ENCODE data around the gene CUZD1. TPM values are rescaled to one million over a fixed set of nuclear protein-coding genes. Genes with fewer than 3 reads are reported as not detected.

CUZD1 gene
- polyA plus RNA-seq, 1 donor: 0.90 TPM

DNA sequence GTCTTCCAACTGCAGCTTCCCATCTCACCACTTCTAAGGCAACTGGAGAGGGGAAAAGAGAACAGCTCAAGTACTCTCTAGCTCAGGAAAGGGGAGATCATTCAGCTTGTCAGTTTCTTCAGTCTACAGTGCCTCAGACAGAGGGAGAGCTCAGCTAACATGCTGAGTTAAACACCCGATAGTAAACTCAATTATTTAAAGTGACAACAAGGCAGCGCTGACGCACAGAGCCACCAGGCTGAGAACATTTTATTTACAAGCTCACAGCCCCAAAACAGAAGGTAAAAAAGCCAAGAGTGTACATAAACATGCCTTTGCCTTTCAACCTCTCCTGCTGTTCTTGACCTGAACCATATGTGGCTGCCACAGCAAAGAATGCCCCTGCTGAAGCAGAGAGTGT is 10.1 kb upstream of the CUZD1 start:
- no peak overlapping the region for H3K27ac ChIP-seq (ENCODE audit: low read length)
- no CpG with 5 or more reads among the region's 3 CpGs for WGBS (ENCODE audit: insufficient coverage, low lambda C conversion rate)
- no peak for DNase-seq

DNA sequence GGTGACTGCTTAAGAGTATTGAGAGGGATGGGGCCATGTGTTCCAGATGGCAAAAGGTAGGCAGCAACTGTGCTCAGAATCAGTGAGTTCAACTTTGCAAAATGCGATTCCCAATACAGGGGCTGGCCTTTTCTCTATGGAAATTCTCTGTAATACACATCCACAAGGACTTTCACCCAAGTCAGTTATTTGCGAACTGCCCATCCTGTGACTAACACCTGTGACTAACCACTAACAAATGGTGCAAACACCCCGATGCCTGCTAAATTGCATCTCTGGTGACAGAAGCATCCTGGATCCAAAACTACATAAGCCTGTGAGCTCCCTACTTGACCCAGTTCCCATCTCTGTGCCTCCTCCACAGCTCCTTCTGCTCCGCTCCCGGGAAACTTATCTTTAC is 9.0 kb upstream of the CUZD1 start:
- DNase-seq: no peak
- peaks cover 3% of the 10 kb centered on the region for H3K36me3 ChIP-seq (ENCODE audit: control insufficient read depth, insufficient read depth, low read length)
- no peaks in the 10 kb centered on the region for H3K27me3 ChIP-seq (ENCODE audit: control insufficient read depth, insufficient read depth, low read length)
- H3K4me3 ChIP-seq (ENCODE audit: low read length): no peak overlapping the region
- no peaks in the 10 kb centered on the region for H3K9me3 ChIP-seq (ENCODE audit: control insufficient read depth, low read depth, low read length)
- no peaks in the 10 kb centered on the region for H3K4me1 ChIP-seq (ENCODE audit: control insufficient read depth, insufficient read depth, low read length)
- WGBS (ENCODE audit: insufficient coverage, low lambda C conversion rate): no CpG with 5 or more reads among the region's 5 CpGs
- H3K27ac ChIP-seq (ENCODE audit: low read length): no peak overlapping the region

More for the DNA sequence above, 10.1 kb upstream of the CUZD1 start:
- Histone ChIP-seq H3K36me3 (ENCODE audit: control insufficient read depth, insufficient read depth, low read length) (peaks cover 3% of the 10 kb centered on the region), H3K4me1 (ENCODE audit: control insufficient read depth, insufficient read depth, low read length) (no peaks in the 10 kb centered on the region), H3K4me3 (ENCODE audit: low read length) (no peak overlapping the region), H3K9me3 (ENCODE audit: control insufficient read depth, low read depth, low read length) (no peaks in the 10 kb centered on the region), H3K27me3 (ENCODE audit: control insufficient read depth, insufficient read depth, low read length) (no peaks in the 10 kb centered on the region)

DNA sequence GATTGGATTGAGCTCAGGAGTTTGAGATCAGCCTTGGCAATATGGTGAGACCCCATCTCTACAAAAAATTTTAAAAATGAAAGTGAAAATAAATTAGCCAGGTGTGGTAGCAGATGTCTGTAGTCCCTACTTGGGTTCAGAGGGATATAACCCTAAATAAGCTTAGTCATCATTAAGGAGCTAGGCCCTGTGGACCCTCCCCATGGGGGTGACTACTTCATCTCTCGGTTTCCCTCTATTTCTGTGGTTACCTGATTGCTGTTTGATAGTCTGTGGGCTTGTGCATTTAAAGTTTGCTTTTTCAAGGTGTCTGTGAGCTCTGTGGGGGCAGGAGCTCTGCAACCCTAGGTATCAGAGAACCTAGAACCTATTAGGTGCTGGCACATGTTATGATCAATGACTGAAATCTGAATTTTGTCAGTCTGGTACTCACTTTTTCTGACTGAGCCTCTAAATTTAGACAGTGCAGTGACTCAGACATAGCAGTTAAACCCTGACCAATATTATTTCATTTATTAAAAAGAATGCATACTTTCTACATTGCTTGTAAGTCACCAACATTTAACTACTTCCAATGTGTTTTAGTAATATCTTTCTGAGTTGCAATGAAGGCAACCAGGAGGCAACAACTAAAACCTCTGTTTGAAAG is 8.1 kb upstream of the CUZD1 start:
- no peak for DNase-seq
- Histone ChIP-seq H3K4me1 (ENCODE audit: control insufficient read depth, insufficient read depth, low read length) (no peaks in the 10 kb centered on the region), H3K9me3 (ENCODE audit: control insufficient read depth, low read depth, low read length) (no peaks in the 10 kb centered on the region), H3K27me3 (ENCODE audit: control insufficient read depth, insufficient read depth, low read length) (no peaks in the 10 kb centered on the region), H3K36me3 (ENCODE audit: control insufficient read depth, insufficient read depth, low read length) (peaks cover 3% of the 10 kb centered on the region), H3K27ac (ENCODE audit: low read length) (no peak overlapping the region), H3K4me3 (ENCODE audit: low read length) (no peak overlapping the region)
- no CpG with 5 or more reads among the region's 1 CpG for WGBS (ENCODE audit: insufficient coverage, low lambda C conversion rate)

DNA sequence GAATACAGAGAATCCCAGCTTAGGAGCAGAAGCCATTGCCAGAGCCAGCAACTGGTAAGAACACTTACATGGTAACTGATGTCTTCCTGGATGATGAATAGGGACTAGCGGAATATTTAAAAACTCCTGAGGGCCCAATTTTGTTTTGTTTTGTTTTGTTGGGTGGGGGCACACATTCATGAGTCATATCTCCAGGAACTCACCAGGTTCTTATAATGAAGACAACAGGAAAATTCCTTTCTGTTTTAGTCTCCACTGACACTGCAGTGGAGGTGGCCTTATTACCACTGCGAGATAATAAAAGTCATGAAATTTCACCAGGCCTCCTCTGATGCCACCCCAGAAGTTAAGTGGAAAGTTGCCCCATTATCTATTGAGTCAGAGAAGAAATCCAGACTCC is 6.6 kb upstream of the CUZD1 start:
- no peak overlapping the region for H3K27ac ChIP-seq (ENCODE audit: low read length)
- H3K4me1 ChIP-seq (ENCODE audit: control insufficient read depth, insufficient read depth, low read length): no peaks in the 10 kb centered on the region
- no peak overlapping the region for H3K4me3 ChIP-seq (ENCODE audit: low read length)

DNA sequence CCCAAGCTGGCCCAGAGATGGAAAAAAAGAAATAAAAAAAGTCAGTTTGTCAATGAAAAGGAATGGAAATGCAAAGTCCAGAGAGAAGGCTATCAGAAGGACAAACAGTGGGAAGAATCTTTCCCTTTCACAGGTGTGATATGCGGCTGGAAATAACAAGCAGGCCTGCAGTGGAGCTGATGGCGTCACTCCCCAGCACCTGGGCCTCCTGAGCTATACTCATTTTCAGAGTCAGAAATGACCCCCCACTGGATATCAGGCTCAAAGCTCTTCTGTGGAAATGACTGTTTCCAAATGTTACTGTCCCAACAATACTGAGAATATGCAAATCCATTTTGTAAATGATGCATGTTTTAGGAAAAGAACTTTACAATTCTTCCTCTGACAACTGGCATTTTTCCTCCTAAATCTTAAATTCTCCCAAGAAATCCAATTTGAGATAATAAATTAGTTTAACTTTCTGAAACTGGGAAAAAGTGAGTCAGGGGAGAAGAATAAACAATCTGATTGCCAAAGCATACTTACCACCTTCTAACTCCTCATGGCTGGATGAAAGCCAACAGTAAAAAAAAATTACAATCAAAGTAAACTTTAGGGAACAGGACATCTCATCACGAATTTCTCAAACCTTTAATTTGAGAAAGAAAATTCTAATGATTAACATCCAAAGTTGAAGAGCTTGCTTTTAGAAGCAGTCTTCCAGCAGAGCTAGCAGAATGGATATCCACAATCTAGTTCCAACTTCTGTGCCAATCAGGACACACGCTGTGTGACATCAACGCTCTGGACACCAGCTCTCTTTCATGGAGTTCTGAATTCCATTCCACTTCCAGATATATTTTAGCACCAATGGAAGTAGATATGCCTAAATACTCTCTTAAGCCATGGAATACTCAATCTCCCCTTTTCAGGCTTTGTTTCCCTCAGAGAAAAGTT is 5.3 kb upstream of the CUZD1 start:
- Histone ChIP-seq H3K4me3 (ENCODE audit: low read length) (no peak overlapping the region), H3K27ac (ENCODE audit: low read length) (no peak overlapping the region)
- WGBS (ENCODE audit: insufficient coverage, low lambda C conversion rate): 40% methylated on average over 1 of the region's 5 CpGs

More for the DNA sequence above, 6.6 kb upstream of the CUZD1 start:
- peaks cover 3% of the 10 kb centered on the region for H3K36me3 ChIP-seq (ENCODE audit: control insufficient read depth, insufficient read depth, low read length)
- no peak for DNase-seq
- no CpG with 5 or more reads among the region's 2 CpGs for WGBS (ENCODE audit: insufficient coverage, low lambda C conversion rate)
- no peaks in the 10 kb centered on the region for H3K27me3 ChIP-seq (ENCODE audit: control insufficient read depth, insufficient read depth, low read length)
- no peaks in the 10 kb centered on the region for H3K9me3 ChIP-seq (ENCODE audit: control insufficient read depth, low read depth, low read length)

DNA sequence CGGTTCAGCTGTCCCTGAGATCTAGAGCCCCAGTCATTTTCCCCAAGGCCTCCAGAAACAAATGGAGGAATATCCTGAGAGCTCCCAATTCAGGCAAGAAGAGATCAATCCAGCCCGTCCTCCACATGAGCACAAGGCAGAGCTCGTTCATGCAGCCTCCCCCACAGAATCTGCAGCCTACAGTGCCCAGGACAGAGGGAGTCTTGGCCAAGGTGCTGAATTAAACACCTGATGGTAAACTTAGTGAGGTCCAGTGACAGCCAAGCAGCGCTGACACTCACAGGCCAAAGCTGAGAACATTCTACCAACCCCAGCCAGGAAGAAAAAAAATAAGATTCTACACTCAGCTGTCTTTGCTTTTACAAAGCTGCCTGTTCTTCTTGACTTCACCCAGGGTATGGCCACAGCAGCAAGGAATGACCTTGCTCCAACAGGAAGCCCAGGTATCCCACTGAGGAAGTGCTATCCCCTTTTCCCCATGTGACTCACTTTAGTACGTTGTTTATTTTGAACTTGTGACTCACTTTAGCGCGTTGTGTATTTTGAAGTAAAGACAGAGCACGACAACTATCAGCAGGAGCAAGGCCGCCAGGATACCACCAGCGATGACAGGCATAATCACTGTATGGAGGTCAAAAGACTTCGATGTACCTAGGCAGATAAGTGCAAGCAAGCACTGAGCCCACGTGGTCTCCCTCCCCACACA is 4.4 kb upstream of the CUZD1 start:
- H3K36me3 ChIP-seq (ENCODE audit: control insufficient read depth, insufficient read depth, low read length): peaks cover 3% of the 10 kb centered on the region
- H3K27ac ChIP-seq (ENCODE audit: low read length): no peak overlapping the region

More for the DNA sequence above, 5.3 kb upstream of the CUZD1 start:
- DNase-seq: no peak
- H3K27me3 ChIP-seq (ENCODE audit: control insufficient read depth, insufficient read depth, low read length): no peaks in the 10 kb centered on the region
- H3K36me3 ChIP-seq (ENCODE audit: control insufficient read depth, insufficient read depth, low read length): peaks cover 3% of the 10 kb centered on the region
- H3K9me3 ChIP-seq (ENCODE audit: control insufficient read depth, low read depth, low read length): no peaks in the 10 kb centered on the region
- H3K4me1 ChIP-seq (ENCODE audit: control insufficient read depth, insufficient read depth, low read length): no peaks in the 10 kb centered on the region

DNA sequence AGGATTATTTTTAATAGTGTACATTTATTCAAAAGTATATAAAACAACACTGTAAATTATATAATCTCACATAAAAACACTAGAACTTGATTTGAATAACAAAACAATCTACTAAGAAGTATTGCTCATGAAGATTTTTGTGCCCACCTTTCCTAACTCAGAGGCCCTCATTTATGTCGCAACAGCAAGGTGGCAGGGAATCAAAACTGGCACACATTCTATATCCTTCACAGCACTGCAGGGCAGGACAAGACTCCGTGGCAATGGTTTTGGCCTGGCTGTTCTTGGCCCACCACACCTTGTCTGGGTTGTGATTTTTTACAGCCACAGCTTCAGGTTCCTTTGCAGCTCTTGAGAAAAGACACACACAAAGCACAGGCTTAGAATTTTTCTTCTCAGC is 3.4 kb upstream of the CUZD1 start:
- WGBS (ENCODE audit: insufficient coverage, low lambda C conversion rate): no CpG with 5 or more reads among the region's 2 CpGs
- no peak overlapping the region for H3K4me3 ChIP-seq (ENCODE audit: low read length)
- no peaks in the 10 kb centered on the region for H3K27me3 ChIP-seq (ENCODE audit: control insufficient read depth, insufficient read depth, low read length)
- no peak overlapping the region for H3K27ac ChIP-seq (ENCODE audit: low read length)
- H3K36me3 ChIP-seq (ENCODE audit: control insufficient read depth, insufficient read depth, low read length): peaks cover 3% of the 10 kb centered on the region
- no peaks in the 10 kb centered on the region for H3K4me1 ChIP-seq (ENCODE audit: control insufficient read depth, insufficient read depth, low read length)
- no peak for DNase-seq
- H3K9me3 ChIP-seq (ENCODE audit: control insufficient read depth, low read depth, low read length): no peaks in the 10 kb centered on the region

More for the DNA sequence above, 4.4 kb upstream of the CUZD1 start:
- Histone ChIP-seq H3K4me1 (ENCODE audit: control insufficient read depth, insufficient read depth, low read length) (no peaks in the 10 kb centered on the region), H3K9me3 (ENCODE audit: control insufficient read depth, low read depth, low read length) (no peaks in the 10 kb centered on the region), H3K27me3 (ENCODE audit: control insufficient read depth, insufficient read depth, low read length) (no peaks in the 10 kb centered on the region), H3K4me3 (ENCODE audit: low read length) (no peak overlapping the region)
- 40% methylated on average over 1 of the region's 12 CpGs for WGBS (ENCODE audit: insufficient coverage, low lambda C conversion rate)
- no peak for DNase-seq

DNA sequence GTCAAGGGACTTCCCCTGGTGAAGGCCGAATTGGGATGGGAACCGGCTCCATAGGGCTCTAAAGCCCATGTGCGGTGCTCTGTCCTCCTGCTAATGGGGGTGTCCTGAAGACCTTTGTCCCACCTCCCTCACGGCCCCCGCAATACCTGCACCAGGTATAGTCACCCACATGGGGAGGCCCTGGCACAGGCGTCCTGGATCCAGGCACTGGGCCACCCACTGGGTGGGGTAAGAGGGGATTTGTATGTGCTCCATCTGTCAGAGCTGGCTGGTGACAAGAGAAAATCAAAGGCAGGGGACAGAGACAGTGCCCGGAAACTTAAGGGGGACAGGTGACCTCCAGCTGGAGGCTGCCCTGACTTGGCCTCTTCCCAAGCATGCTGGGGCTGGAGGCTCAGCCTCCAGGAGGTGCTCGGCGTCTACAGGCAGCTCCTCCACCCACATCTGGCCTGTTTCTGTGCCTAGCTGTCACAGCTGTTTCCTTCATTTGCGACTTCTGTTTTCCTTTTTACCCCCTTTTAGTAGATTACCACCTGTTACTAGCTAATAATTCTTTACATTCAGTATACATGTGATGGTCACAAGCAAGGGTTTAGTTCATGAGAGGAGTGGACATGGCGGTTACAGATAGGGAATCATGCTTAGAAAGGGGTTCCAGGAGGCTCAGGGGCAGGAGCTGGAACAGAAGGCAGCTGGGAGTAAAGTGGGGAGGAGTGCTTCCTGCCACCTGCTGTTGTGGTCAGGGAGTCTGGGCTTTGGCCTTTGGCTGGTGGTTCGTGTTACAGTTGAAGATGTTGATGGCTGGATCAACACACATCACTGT is 2.3 kb upstream of the CUZD1 start:
- Histone ChIP-seq H3K9me3 (ENCODE audit: control insufficient read depth, low read depth, low read length) (no peaks in the 10 kb centered on the region), H3K4me1 (ENCODE audit: control insufficient read depth, insufficient read depth, low read length) (no peaks in the 10 kb centered on the region), H3K36me3 (ENCODE audit: control insufficient read depth, insufficient read depth, low read length) (no peaks in the 10 kb centered on the region), H3K27ac (ENCODE audit: low read length) (no peak overlapping the region), H3K4me3 (ENCODE audit: low read length) (no peak overlapping the region), H3K27me3 (ENCODE audit: control insufficient read depth, insufficient read depth, low read length) (no peaks in the 10 kb centered on the region)
- no peak for DNase-seq
- WGBS (ENCODE audit: insufficient coverage, low lambda C conversion rate): 100% methylated on average over 1 of the region's 12 CpGs

DNA sequence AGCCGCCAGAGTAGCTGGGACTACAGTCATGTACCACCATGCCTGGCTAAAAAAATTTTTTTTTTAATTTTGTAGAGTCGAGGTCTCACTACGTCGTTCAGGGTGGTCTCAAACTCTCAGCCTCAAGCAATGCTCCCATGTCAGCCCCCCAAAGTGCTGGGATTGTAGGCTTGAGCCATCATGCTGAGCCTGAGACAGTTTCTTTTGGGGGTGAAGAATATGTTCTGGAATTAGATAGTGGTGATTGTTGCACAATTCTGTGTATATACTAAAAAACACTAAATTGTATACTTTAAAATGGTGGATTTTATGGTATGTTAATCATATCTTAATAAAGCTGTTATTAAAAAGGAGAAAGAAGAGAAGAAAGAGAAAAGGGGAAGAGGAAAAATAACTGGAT is 1.5 kb downstream of the CUZD1 start:
- no CpG with 5 or more reads among the region's 4 CpGs for WGBS (ENCODE audit: insufficient coverage, low lambda C conversion rate)
- no peak overlapping the region for H3K27ac ChIP-seq (ENCODE audit: low read length)
- no peak overlapping the region for H3K4me3 ChIP-seq (ENCODE audit: low read length)

DNA sequence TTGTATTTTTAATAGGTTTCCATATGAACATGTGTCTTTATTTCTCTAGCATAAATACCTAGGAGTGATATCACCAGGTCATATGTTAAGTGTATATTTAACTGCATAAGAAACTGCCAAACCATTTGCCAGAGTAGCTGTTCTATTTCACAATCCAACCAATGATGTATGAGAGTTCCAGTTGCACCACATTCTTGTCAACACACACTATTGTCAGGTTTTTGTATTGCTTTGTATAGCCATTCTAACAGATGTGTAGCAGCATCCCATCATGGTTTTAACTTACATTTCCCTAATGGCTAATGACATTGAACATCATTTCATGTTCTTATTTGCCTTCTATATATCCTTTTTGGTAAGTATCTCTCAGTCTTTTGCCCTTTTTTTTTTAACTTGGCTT is 4.1 kb downstream of the CUZD1 start:
- Histone ChIP-seq H3K27ac (ENCODE audit: low read length) (no peak overlapping the region), H3K9me3 (ENCODE audit: control insufficient read depth, low read depth, low read length) (no peaks in the 10 kb centered on the region), H3K27me3 (ENCODE audit: control insufficient read depth, insufficient read depth, low read length) (no peaks in the 10 kb centered on the region), H3K4me1 (ENCODE audit: control insufficient read depth, insufficient read depth, low read length) (no peaks in the 10 kb centered on the region), H3K4me3 (ENCODE audit: low read length) (no peak overlapping the region), H3K36me3 (ENCODE audit: control insufficient read depth, insufficient read depth, low read length) (no peaks in the 10 kb centered on the region)
- no peak for DNase-seq

More for the DNA sequence above, 1.5 kb downstream of the CUZD1 start:
- Histone ChIP-seq H3K27me3 (ENCODE audit: control insufficient read depth, insufficient read depth, low read length) (no peaks in the 10 kb centered on the region), H3K36me3 (ENCODE audit: control insufficient read depth, insufficient read depth, low read length) (no peaks in the 10 kb centered on the region), H3K4me1 (ENCODE audit: control insufficient read depth, insufficient read depth, low read length) (no peaks in the 10 kb centered on the region), H3K9me3 (ENCODE audit: control insufficient read depth, low read depth, low read length) (no peaks in the 10 kb centered on the region)
- no peak for DNase-seq
